Measurements from ENCODE around the gene FANCC. TPM values are rescaled to one million over a fixed set of nuclear protein-coding genes. Genes with fewer than 3 reads are reported as not detected.

FANCC gene
- total RNA-seq, 1 donor = 15.9 TPM

GRCh38 chr9:95316274-95316673 is 1.2 kb downstream of the FANCC start:
- DNase-seq (ENCODE audit: low read depth) = no peak
- TF ChIP-seq CTCF (IDR thresholded peaks at IDR 0.05; ENCODE audit: insufficient read depth, low read length) = no peak
- peak overlapping the region; percentile 95 for H3K4me3 ChIP-seq (ENCODE audit: low read depth, low read length)

GRCh38 chr9:95315108-95315746 is 2.3 kb downstream of the FANCC start:
- TF ChIP-seq CTCF (IDR thresholded peaks at IDR 0.05; ENCODE audit: insufficient read depth, low read length) = no peak
- H3K4me3 ChIP-seq (ENCODE audit: low read depth, low read length) = no peak overlapping the region
- no peak for DNase-seq (ENCODE audit: low read depth)

- no peak for TF ChIP-seq CTCF (IDR thresholded peaks at IDR 0.05; ENCODE audit: insufficient read depth, low read length)
- DNase-seq (ENCODE audit: low read depth) = peak; percentile 58
- peak overlapping the region; percentile 71 for H3K4me3 ChIP-seq (ENCODE audit: low read depth, low read length)
These were observed 4.5 kb downstream of the FANCC start for GRCh38 chr9:95313010-95313498.

GRCh38 chr9:95311961-95312360 is 5.5 kb downstream of the FANCC start:
- DNase-seq (ENCODE audit: low read depth) = no peak
- H3K4me3 ChIP-seq (ENCODE audit: low read depth, low read length) = no peak overlapping the region
- TF ChIP-seq CTCF (IDR thresholded peaks at IDR 0.05; ENCODE audit: insufficient read depth, low read length) = no peak

- no peak for TF ChIP-seq CTCF (IDR thresholded peaks at IDR 0.05; ENCODE audit: insufficient read depth, low read length)
- no peak overlapping the region for H3K4me3 ChIP-seq (ENCODE audit: low read depth, low read length)
- DNase-seq (ENCODE audit: low read depth) = no peak
These were observed 10.0 kb downstream of the FANCC start for GRCh38 chr9:95307538-95307937.

- no peak for TF ChIP-seq CTCF (IDR thresholded peaks at IDR 0.05; ENCODE audit: insufficient read depth, low read length)
These were observed 10.7 kb downstream of the FANCC start for GRCh38 chr9:95306819-95307218.

More at GRCh38 chr9:95306819-95307218, 10.7 kb downstream of the FANCC start:
- no peak overlapping the region for H3K4me3 ChIP-seq (ENCODE audit: low read depth, low read length)
- DNase-seq (ENCODE audit: low read depth) = no peak
